Mesenteric fat pad (tissue), 1 donor: ENCODE measurements around the gene ANKRD44. TPM values are rescaled to one million over a fixed set of nuclear protein-coding genes. Genes with fewer than 3 reads are reported as not detected.

Source experiments
- DNase-seq: peaks from one replicate; pipeline ENCODE4 v3.0.0-alpha.2; 2020; ENCODE audit warnings: low spot score
- total RNA-seq: library from RNA; stranded (reverse); fragmentation: NEBNext Ultra II Directional; extraction: Animal tissue kit (Norgen Biotek cat#: 25700); gene quantifications from one replicate; pipeline ENCODE4 v1.2.1, GENCODE V29; 2021
- donor health status: DM: yes; HTN: yes; CAD: no.

Gene ANKRD44
- total RNA-seq, 1 donor from 2014 or later = 26.0 TPM

GRCh38 chr2:197122821-197123220 lies 187.8 kb downstream of the ANKRD44 start:
- DNase-seq = no peak

GRCh38 chr2:197121756-197122385 lies 188.7 kb downstream of the ANKRD44 start:
- no peak for DNase-seq

- no peak for DNase-seq
These were observed 189.3 kb downstream of the ANKRD44 start for GRCh38 chr2:197121255-197121654.

GRCh38 chr2:197116306-197116879 lies 194.2 kb downstream of the ANKRD44 start:
- no peak for DNase-seq

GRCh38 chr2:197115325-197115724 lies 195.3 kb downstream of the ANKRD44 start:
- DNase-seq = no peak

GRCh38 chr2:197113275-197113711 lies 197.3 kb downstream of the ANKRD44 start:
- no peak for DNase-seq

GRCh38 chr2:197109326-197109725 lies 201.3 kb downstream of the ANKRD44 start:
- DNase-seq = no peak

GRCh38 chr2:197108758-197109157 lies 201.8 kb downstream of the ANKRD44 start:
- DNase-seq = no peak

GRCh38 chr2:197107291-197108269 lies 203.0 kb downstream of the ANKRD44 start:
- no peak for DNase-seq

- DNase-seq = no peak
These were observed 207.2 kb downstream of the ANKRD44 start for GRCh38 chr2:197103363-197103762.

GRCh38 chr2:197102231-197102630 lies 208.3 kb downstream of the ANKRD44 start:
- no peak for DNase-seq

- DNase-seq = no peak
These were observed 209.1 kb downstream of the ANKRD44 start for GRCh38 chr2:197101519-197101918.

GRCh38 chr2:197097578-197098366 lies 212.8 kb downstream of the ANKRD44 start:
- no peak for DNase-seq

GRCh38 chr2:197096649-197097048 lies 213.9 kb downstream of the ANKRD44 start:
- DNase-seq = no peak

GRCh38 chr2:197092431-197092830 lies 218.1 kb downstream of the ANKRD44 start:
- no peak for DNase-seq

- no peak for DNase-seq
These were observed 219.7 kb downstream of the ANKRD44 start for GRCh38 chr2:197090742-197091367.

- DNase-seq = no peak
These were observed 220.9 kb downstream of the ANKRD44 start for GRCh38 chr2:197089655-197090054.

- no peak for DNase-seq
These were observed 221.9 kb downstream of the ANKRD44 start for GRCh38 chr2:197088694-197089093.

GRCh38 chr2:197086500-197086899 lies 224.1 kb downstream of the ANKRD44 start:
- DNase-seq = no peak

- no peak for DNase-seq
These were observed 224.9 kb downstream of the ANKRD44 start for GRCh38 chr2:197085665-197086064.

- no peak for DNase-seq
These were observed 229.3 kb downstream of the ANKRD44 start for GRCh38 chr2:197081294-197081693.
